OCI-LY7 (cell line): Measurements from ENCODE around the gene LPIN3. TPM values are rescaled to one million over a fixed set of nuclear protein-coding genes. Genes with fewer than 3 reads are reported as not detected.

Experiments used
- BruUV-seq: library from RNA; stranded (reverse); fragments of 400-500 nt; replicated peaks from 2 replicates; lab custom pipeline; 2021; lab: Mats Ljungman, UMichigan
- CTCF ChIA-PET: fragments of 300-600 bp; sonication (Branson Sonifier 250); formaldehyde crosslinking; loops from one replicate; lab custom pipeline; 2022; ENCODE audit warnings: antibody characterized with exemption; ENCODE audit not compliant: unreplicated experiment; lab: Charles Lee
- POLR2A ChIA-PET: fragments of 300-600 bp; sonication (Branson Sonifier 250); formaldehyde crosslinking; loops from one replicate; lab custom pipeline; 2022; ENCODE audit warnings: antibody characterized with exemption; lab: Charles Lee
- DNase-seq: peaks from one replicate; pipeline ENCODE4 v3.0.0-alpha.2; 2015; ENCODE audit warnings: low spot score
- H2AFZ ChIP-seq: fragments of 200-600 bp; sonication (generic), shearing (Covaris generic); 2 replicates; pipeline ENCODE4 v1.6.1; 2014; ENCODE audit warnings: mild to moderate bottlenecking, antibody characterized with exemption, low read length, moderate library complexity
- H3K27ac ChIP-seq: fragments of 200-600 bp; sonication (generic); 2 replicates; pipeline ENCODE4 v1.5.1; 2014; ENCODE audit warnings: mixed run types, low read depth, mild to moderate bottlenecking, moderate library complexity, low read length, inconsistent platforms; ENCODE audit not compliant: poor library complexity, severe bottlenecking
- H3K36me3 ChIP-seq: fragments of 200-600 bp; sonication (generic); 2 replicates; pipeline ENCODE4 v1.6.1; 2014; ENCODE audit warnings: mild to moderate bottlenecking, antibody characterized with exemption, low read length, moderate library complexity, mixed read lengths; ENCODE audit not compliant: insufficient read depth
- H3K4me1 ChIP-seq: fragments of 200-600 bp; sonication (generic); 2 replicates; pipeline ENCODE4 v1.5.1; 2014; ENCODE audit warnings: mild to moderate bottlenecking, low read length; ENCODE audit not compliant: insufficient read depth, poor library complexity, severe bottlenecking
- H3K4me2 ChIP-seq: fragments of 200-600 bp; sonication (generic); 2 replicates; pipeline ENCODE4 v1.6.1; 2014; ENCODE audit warnings: mild to moderate bottlenecking, low read length
- H3K4me3 ChIP-seq: fragments of 200-600 bp; sonication (generic); 2 replicates; pipeline ENCODE4 v1.5.1; 2014; ENCODE audit warnings: mild to moderate bottlenecking, low read depth, low read length; ENCODE audit not compliant: poor library complexity, severe bottlenecking
- H3K79me2 ChIP-seq: fragments of 200-600 bp; sonication (generic); 2 replicates; pipeline ENCODE4 v1.6.1; 2016; ENCODE audit warnings: low read depth, mild to moderate bottlenecking, low read length, moderate library complexity, mixed read lengths; ENCODE audit not compliant: insufficient read depth
- H3K9me2 ChIP-seq: fragments of 200-600 bp; sonication (generic); 2 replicates; pipeline ENCODE4 v1.6.1; 2016; ENCODE audit warnings: mild to moderate bottlenecking, low read length, mixed read lengths; ENCODE audit not compliant: insufficient read depth
- H3K9me3 ChIP-seq: fragments of 200-600 bp; sonication (generic); 2 replicates; pipeline ENCODE4 v1.6.1; 2014; ENCODE audit warnings: mild to moderate bottlenecking, mixed run types, low read length, mixed read lengths
- H4K20me1 ChIP-seq: fragments of 200-600 bp; sonication (generic); 2 replicates; pipeline ENCODE4 v1.6.1; 2014; ENCODE audit warnings: mild to moderate bottlenecking, antibody characterized with exemption, low read length, moderate library complexity, mixed read lengths; ENCODE audit not compliant: insufficient read depth
- EZH2phosphoT487 ChIP-seq: fragments of 200-600 bp; sonication (generic); IDR thresholded peaks from 2 replicates; pipeline ENCODE4 v1.6.1; 2018; ENCODE audit warnings: low read depth, borderline replicate concordance, mild to moderate bottlenecking, mixed run types, antibody characterized with exemption, low read length, moderate library complexity, mixed read lengths
- intact Hi-C: fragments of 100-400 bp; cut with micrococcal nuclease; formaldehyde crosslinking; loops from one replicate; pipeline ENCODE4 v1.10.0; 2022; ENCODE audit not compliant: unreplicated experiment
- total RNA-seq, 2 experiments: library from RNA; depleted of rRNA in 1 of 2; stranded (reverse); fragments of >200 nt in 1 of 2; shearing (Covaris generic) in 1 of 2; gene quantifications; 2 replicates each; pipeline ENCODE4 v1.2.3, GENCODE V29; 2014 to 2022
- TF ChIP-seq, protein P1 (sequence below): fragments of 200-600 bp; sonication (generic); conservative IDR thresholded peaks from 2 replicates; pipeline ENCODE4 v1.5.1; 2014; ENCODE audit warnings: mild to moderate bottlenecking, antibody characterized with exemption, low read length, moderate library complexity, mixed read lengths

LPIN3 gene
- total RNA-seq, 2 experiments from 2014 or later, result 0.19 to 2.1 TPM

DNA sequence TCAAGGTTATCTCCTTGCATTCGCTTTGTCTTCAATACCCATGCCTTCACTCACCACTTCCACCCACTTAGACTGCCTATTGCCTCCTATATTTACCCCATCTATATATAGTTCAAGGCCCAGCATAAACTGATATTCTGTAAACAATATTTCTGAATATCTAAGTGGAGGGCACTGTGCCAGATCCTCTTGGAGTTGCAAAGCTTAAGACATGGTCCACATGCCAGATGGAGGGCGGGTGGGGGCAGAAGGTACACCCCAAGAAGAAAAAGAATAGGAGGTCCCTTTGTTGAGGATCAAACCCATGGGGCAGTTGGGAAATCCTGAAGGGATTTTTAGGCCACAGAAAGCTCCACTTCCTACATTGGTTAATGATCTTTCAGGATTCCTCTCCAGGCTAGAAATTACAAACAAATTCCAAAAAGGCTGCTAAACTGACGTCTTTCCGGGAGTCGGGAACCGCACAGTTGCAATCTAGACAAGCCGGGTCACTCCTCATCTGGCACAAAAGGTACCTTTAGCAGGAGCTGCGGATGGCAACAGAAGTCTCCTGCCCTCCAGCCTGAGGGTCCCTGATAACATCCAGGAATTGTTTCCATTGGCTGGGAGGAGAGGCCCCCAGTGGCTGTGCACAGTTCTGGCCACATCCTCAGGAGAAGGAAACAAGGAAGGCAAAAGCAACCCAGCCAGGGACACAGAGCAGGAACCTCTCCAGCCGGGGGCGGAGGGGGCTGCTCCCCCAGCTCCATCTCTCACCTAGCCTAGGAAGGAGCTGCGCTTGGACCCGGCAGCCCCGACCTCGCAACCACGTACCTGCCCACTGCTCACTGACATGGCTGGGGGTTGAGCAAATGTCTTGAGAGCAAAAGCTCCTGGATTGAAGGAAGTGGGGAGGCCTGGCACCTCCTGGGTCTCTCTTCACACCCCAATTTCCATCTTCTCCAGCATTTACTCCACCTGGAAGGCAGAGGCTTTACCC lies 5.9 kb upstream of the LPIN3 start:
- ChIA-PET CTCF (no interaction called here), POLR2A (no interaction called here)
- Histone ChIP-seq H2AFZ (no peak overlapping the region), H3K36me3 (no peaks in the 10 kb centered on the region), H4K20me1 (no peaks in the 10 kb centered on the region), H3K79me2 (no peaks in the 10 kb centered on the region), H3K9me2 (no peaks in the 10 kb centered on the region), H3K4me3 (no peak overlapping the region), H3K4me1 (peaks cover 10% of the 10 kb centered on the region), H3K4me2 (no peak overlapping the region), H3K9me3 (no peaks in the 10 kb centered on the region), H3K27ac (no peak overlapping the region)
- no TSS peak for BruUV-seq
- no peak for DNase-seq
- intact Hi-C loops, result no loop called here
- TF ChIP-seq EZH2phosphoT487, result no peak
- TF ChIP-seq, protein P1, sequence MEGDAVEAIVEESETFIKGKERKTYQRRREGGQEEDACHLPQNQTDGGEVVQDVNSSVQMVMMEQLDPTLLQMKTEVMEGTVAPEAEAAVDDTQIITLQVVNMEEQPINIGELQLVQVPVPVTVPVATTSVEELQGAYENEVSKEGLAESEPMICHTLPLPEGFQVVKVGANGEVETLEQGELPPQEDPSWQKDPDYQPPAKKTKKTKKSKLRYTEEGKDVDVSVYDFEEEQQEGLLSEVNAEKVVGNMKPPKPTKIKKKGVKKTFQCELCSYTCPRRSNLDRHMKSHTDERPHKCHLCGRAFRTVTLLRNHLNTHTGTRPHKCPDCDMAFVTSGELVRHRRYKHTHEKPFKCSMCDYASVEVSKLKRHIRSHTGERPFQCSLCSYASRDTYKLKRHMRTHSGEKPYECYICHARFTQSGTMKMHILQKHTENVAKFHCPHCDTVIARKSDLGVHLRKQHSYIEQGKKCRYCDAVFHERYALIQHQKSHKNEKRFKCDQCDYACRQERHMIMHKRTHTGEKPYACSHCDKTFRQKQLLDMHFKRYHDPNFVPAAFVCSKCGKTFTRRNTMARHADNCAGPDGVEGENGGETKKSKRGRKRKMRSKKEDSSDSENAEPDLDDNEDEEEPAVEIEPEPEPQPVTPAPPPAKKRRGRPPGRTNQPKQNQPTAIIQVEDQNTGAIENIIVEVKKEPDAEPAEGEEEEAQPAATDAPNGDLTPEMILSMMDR, result no peak

DNA sequence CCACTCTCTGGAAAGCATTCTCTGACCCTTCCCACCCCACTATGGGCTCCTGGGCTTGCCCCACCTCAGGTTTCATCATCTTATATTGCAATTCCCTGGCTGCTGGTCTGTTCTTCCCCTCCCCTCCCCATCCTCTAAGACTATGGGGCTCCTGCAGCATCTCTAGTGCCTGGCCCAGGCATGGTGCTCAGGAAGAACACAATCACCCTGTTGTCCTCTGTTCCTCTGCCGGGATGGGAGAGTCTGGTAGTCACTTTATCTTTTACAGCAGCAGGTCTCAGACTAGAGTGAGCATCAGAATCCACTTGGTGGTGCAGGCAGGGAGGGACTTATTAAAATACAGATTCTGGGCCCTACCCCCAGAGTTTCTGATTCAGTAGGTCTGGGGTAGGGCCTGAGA lies 5.0 kb upstream of the LPIN3 start:
- no TSS peak for BruUV-seq
- Histone ChIP-seq H4K20me1 (no peaks in the 10 kb centered on the region), H3K4me3 (no peak overlapping the region), H3K4me2 (no peak overlapping the region), H3K36me3 (no peaks in the 10 kb centered on the region), H2AFZ (no peak overlapping the region), H3K27ac (no peak overlapping the region), H3K79me2 (no peaks in the 10 kb centered on the region), H3K9me2 (no peaks in the 10 kb centered on the region), H3K9me3 (no peaks in the 10 kb centered on the region), H3K4me1 (peaks cover 16% of the 10 kb centered on the region)
- DNase-seq, result no peak
- CTCF ChIA-PET, result no interaction called here
- POLR2A ChIA-PET, result no interaction called here
- no peak for TF ChIP-seq EZH2phosphoT487
- TF ChIP-seq, protein P1, result no peak
- intact Hi-C loops, result no loop called here
